DOHH2 (cell line): Measurements from ENCODE around the gene PRDM2.

Experiments
- H3F3A ChIP-seq: fragments of 200-600 bp; sonication (generic), shearing (Covaris generic); 2 replicates; pipeline ENCODE4 v1.6.0; 2016; ENCODE audit warnings: antibody characterized with exemption, mild to moderate bottlenecking; ENCODE audit not compliant: control insufficient read depth, insufficient read depth
- H3K27ac ChIP-seq: fragments of 200-600 bp; sonication (generic); 2 replicates; pipeline ENCODE4 v1.5.1; 2014; ENCODE audit warnings: low read depth, mild to moderate bottlenecking, low read length, moderate library complexity
- H3K27me3 ChIP-seq: fragments of 200-600 bp; sonication (generic); 2 replicates; pipeline ENCODE4 v1.6.1; 2014; ENCODE audit warnings: mild to moderate bottlenecking, low read length, mixed read lengths; ENCODE audit not compliant: control insufficient read depth
- H3K36me3 ChIP-seq: fragments of 200-600 bp; sonication (generic); 2 replicates; pipeline ENCODE4 v1.6.1; 2014; ENCODE audit warnings: mild to moderate bottlenecking, low read length, moderate library complexity, mixed read lengths; ENCODE audit not compliant: control insufficient read depth
- H3K4me1 ChIP-seq: fragments of 200-600 bp; sonication (generic); 2 replicates; pipeline ENCODE4 v1.6.1; 2014; ENCODE audit warnings: mild to moderate bottlenecking, low read length, mixed read lengths; ENCODE audit not compliant: control insufficient read depth
- H3K4me2 ChIP-seq: fragments of 200-600 bp; sonication (generic); 2 replicates; pipeline ENCODE4 v1.6.0; 2014; ENCODE audit warnings: mild to moderate bottlenecking, low read length, moderate library complexity
- H3K4me3 ChIP-seq: fragments of 200-600 bp; sonication (generic); 2 replicates; pipeline ENCODE4 v1.5.1; 2014; ENCODE audit warnings: mild to moderate bottlenecking, low read length, mixed read lengths
- H3K79me2 ChIP-seq: fragments of 200-600 bp; sonication (generic); 2 replicates; pipeline ENCODE4 v1.6.1; 2014; ENCODE audit warnings: mild to moderate bottlenecking, low read length, mixed read lengths; ENCODE audit not compliant: control insufficient read depth
- H3K9me2 ChIP-seq: fragments of 200-600 bp; sonication (generic); replicated peaks from 2 replicates; pipeline ENCODE4 v1.6.1; 2014; ENCODE audit warnings: mild to moderate bottlenecking, low read length, mixed read lengths; ENCODE audit not compliant: control insufficient read depth
- H3K9me3 ChIP-seq: fragments of 200-600 bp; sonication (generic); 2 replicates; pipeline ENCODE4 v1.6.1; 2014; ENCODE audit warnings: antibody characterized with exemption, low read length, mixed read lengths; ENCODE audit not compliant: control insufficient read depth, insufficient read depth
- H4K20me1 ChIP-seq: fragments of 200-600 bp; sonication (generic); 2 replicates; pipeline ENCODE4 v1.6.0; 2014; ENCODE audit warnings: low read depth, mild to moderate bottlenecking, antibody characterized with exemption, low read length, moderate library complexity; ENCODE audit not compliant: control insufficient read depth, insufficient read depth
- CTCF ChIP-seq: fragments of 200-600 bp; sonication (generic); IDR thresholded peaks from one replicate; pipeline ENCODE4 v1.5.1; 2014; ENCODE audit warnings: antibody characterized with exemption, mild to moderate bottlenecking, low read depth, low read length; ENCODE audit not compliant: poor library complexity, severe bottlenecking
- EZH2phosphoT487 ChIP-seq: fragments of 200-600 bp; sonication (generic); IDR thresholded peaks from 2 replicates; pipeline ENCODE4 v1.6.1; 2017; ENCODE audit warnings: borderline replicate concordance, mild to moderate bottlenecking, antibody characterized with exemption, low read length, moderate library complexity, mixed read lengths

The PRDM2 gene

GRCh38 chr1:13749543-13750341, 49.8 kb downstream of the PRDM2 start:
- Histone ChIP-seq H4K20me1 (peaks cover 48% of the 10 kb centered on the region), H3K36me3 (peaks cover 82% of the 10 kb centered on the region), H3K27me3 (no peaks in the 10 kb centered on the region), H3K4me3 (peak overlapping the region; percentile 76), H3K27ac (peak overlapping the region; percentile 59), H3K79me2 (peaks cover 86% of the 10 kb centered on the region), H3K4me2 (peak overlapping the region; percentile 68), H3K9me3 (no peaks in the 10 kb centered on the region), H3K9me2 (no peaks in the 10 kb centered on the region), H3K4me1 (peaks cover 75% of the 10 kb centered on the region), H3F3A (peaks cover 30% of the 10 kb centered on the region)
- TF ChIP-seq EZH2phosphoT487: no peak
- TF ChIP-seq CTCF: no peak

- TF ChIP-seq CTCF (no peak), EZH2phosphoT487 (no peak)
- Histone ChIP-seq H3K79me2 (peaks cover 93% of the 10 kb centered on the region), H3K36me3 (peaks cover 84% of the 10 kb centered on the region), H3K9me2 (no peaks in the 10 kb centered on the region), H3K27me3 (no peaks in the 10 kb centered on the region), H3K4me2 (peak overlapping the region; percentile 68), H3K4me1 (peaks cover 82% of the 10 kb centered on the region), H4K20me1 (peaks cover 57% of the 10 kb centered on the region), H3K9me3 (no peaks in the 10 kb centered on the region), H3F3A (peaks cover 23% of the 10 kb centered on the region), H3K27ac (peak overlapping the region; percentile 59), H3K4me3 (peak overlapping the region; percentile 76)
These were observed 51.5 kb downstream of the PRDM2 start for GRCh38 chr1:13751458-13751871.

GRCh38 chr1:13751985-13752384, 52.0 kb downstream of the PRDM2 start:
- Histone ChIP-seq H4K20me1 (peaks cover 62% of the 10 kb centered on the region), H3K27me3 (no peaks in the 10 kb centered on the region), H3K9me2 (no peaks in the 10 kb centered on the region), H3K4me2 (peak overlapping the region; percentile 68), H3K27ac (no peak overlapping the region), H3F3A (peaks cover 18% of the 10 kb centered on the region), H3K4me3 (peak overlapping the region; percentile 76), H3K36me3 (peaks cover 84% of the 10 kb centered on the region), H3K79me2 (peaks cover 93% of the 10 kb centered on the region), H3K4me1 (peaks cover 82% of the 10 kb centered on the region), H3K9me3 (no peaks in the 10 kb centered on the region)
- TF ChIP-seq CTCF (no peak), EZH2phosphoT487 (no peak)
